GM19238 (cell line): ENCODE data around the gene ALB.

Experiments used
- DNase-seq: peaks from one replicate; pipeline ENCODE4 v3.0.0; 2011; ENCODE audit warnings: low spot score; ENCODE audit not compliant: insufficient read length

ALB gene

DNA sequence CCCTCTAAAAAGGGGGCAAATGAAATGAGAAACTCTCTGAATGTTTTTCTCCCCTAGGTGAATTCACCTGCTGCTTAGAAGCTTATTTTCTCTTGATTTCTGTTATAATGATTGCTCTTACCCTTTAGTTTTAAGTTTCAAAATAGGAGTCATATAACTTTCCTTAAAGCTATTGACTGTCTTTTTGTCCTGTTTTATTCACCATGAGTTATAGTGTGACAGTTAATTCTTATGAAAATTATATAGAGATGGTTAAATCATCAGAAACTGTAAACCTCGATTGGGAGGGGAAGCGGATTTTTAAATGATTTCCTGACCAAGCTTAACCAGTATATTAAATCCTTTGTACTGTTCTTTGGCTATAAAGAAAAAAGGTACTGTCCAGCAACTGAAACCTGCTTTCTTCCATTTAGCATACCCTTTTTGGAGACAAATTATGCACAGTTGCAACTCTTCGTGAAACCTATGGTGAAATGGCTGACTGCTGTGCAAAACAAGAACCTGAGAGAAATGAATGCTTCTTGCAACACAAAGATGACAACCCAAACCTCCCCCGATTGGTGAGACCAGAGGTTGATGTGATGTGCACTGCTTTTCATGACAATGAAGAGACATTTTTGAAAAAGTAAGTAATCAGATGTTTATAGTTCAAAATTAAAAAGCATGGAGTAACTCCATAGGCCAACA, 4.2 kb downstream of the ALB start:
- no peak for DNase-seq

DNA sequence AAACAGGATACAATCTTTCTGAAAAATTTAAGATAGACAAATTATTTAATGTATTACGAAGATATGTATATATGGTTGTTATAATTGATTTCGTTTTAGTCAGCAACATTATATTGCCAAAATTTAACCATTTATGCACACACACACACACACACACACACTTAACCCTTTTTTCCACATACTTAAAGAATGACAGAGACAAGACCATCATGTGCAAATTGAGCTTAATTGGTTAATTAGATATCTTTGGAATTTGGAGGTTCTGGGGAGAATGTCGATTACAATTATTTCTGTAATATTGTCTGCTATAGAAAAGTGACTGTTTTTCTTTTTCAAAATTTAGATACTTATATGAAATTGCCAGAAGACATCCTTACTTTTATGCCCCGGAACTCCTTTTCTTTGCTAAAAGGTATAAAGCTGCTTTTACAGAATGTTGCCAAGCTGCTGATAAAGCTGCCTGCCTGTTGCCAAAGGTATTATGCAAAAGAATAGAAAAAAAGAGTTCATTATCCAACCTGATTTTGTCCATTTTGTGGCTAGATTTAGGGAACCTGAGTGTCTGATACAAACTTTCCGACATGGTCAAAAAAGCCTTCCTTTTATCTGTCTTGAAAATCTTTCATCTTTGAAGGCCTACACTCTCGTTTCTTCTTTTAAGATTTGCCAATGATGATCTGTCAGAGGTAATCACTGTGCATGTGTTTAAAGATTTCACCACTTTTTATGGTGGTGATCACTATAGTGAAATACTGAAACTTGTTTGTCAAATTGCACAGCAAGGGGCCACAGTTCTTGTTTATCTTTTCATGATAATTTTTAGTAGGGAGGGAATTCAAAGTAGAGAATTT, 5.2 kb downstream of the ALB start:
- no peak for DNase-seq

DNA sequence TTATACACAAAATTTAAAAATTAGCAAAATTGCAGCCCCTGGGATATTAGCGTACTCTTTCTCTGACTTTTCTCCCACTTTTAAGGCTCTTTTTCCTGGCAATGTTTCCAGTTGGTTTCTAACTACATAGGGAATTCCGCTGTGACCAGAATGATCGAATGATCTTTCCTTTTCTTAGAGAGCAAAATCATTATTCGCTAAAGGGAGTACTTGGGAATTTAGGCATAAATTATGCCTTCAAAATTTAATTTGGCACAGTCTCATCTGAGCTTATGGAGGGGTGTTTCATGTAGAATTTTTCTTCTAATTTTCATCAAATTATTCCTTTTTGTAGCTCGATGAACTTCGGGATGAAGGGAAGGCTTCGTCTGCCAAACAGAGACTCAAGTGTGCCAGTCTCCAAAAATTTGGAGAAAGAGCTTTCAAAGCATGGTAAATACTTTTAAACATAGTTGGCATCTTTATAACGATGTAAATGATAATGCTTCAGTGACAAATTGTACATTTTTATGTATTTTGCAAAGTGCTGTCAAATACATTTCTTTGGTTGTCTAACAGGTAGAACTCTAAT, 6.0 kb downstream of the ALB start:
- DNase-seq, result no peak

DNA sequence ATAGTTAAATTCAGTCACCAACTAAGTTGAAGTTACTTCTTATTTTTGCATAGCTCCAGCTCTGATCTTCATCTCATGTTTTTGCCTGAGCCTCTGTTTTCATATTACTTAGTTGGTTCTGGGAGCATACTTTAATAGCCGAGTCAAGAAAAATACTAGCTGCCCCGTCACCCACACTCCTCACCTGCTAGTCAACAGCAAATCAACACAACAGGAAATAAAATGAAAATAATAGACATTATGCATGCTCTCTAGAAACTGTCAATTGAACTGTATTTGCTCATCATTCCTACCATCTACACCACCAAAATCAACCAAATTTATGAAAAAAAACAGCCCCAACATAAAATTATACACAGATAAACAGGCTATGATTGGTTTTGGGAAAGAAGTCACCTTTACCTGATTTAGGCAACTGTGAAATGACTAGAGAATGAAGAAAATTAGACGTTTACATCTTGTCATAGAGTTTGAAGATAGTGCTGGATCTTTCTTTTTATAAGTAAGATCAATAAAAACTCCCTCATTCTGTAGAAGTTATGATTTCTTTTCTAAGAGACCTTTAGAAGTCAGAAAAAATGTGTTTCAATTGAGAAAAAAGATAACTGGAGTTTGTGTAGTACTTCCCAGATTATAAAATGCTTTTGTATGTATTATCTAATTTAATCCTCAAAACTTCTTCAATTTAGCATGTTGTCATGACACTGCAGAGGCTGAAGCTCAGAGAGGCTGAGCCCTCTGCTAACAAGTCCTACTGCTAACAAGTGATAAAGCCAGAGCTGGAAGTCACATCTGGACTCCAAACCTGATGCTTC, 7.0 kb downstream of the ALB start:
- DNase-seq, result no peak

DNA sequence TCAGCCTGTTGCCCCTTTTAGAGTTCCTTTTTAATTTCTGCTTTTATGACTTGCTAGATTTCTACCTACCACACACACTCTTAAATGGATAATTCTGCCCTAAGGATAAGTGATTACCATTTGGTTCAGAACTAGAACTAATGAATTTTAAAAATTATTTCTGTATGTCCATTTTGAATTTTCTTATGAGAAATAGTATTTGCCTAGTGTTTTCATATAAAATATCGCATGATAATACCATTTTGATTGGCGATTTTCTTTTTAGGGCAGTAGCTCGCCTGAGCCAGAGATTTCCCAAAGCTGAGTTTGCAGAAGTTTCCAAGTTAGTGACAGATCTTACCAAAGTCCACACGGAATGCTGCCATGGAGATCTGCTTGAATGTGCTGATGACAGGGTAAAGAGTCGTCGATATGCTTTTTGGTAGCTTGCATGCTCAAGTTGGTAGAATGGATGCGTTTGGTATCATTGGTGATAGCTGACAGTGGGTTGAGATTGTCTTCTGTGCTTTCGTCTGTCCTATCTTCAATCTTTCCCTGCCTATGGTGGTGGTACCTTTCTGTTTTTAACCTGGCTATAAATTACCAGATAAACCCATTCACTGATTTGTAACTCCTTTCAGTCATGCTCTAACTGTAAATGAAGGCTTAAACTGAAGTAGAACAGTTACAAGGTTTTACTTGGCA, 7.8 kb downstream of the ALB start:
- DNase-seq, result no peak

DNA sequence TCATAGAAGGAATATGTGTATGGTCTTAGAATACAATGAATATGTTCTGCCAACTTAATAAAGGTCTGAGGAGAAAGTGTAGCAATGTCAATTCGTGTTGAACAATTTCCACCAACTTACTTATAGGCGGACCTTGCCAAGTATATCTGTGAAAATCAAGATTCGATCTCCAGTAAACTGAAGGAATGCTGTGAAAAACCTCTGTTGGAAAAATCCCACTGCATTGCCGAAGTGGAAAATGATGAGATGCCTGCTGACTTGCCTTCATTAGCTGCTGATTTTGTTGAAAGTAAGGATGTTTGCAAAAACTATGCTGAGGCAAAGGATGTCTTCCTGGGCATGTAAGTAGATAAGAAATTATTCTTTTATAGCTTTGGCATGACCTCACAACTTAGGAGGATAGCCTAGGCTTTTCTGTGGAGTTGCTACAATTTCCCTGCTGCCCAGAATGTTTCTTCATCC, 9.2 kb downstream of the ALB start:
- no peak for DNase-seq

DNA sequence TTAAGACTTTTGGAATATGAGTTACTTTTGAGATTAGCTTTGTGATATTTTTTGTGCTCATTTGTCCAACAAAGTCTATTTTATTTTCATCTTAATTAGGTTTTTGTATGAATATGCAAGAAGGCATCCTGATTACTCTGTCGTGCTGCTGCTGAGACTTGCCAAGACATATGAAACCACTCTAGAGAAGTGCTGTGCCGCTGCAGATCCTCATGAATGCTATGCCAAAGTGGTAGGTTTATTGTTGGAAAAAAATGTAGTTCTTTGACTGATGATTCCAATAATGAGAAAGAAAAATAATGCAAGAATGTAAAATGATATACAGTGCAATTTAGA, 10.8 kb downstream of the ALB start:
- DNase-seq, result no peak

DNA sequence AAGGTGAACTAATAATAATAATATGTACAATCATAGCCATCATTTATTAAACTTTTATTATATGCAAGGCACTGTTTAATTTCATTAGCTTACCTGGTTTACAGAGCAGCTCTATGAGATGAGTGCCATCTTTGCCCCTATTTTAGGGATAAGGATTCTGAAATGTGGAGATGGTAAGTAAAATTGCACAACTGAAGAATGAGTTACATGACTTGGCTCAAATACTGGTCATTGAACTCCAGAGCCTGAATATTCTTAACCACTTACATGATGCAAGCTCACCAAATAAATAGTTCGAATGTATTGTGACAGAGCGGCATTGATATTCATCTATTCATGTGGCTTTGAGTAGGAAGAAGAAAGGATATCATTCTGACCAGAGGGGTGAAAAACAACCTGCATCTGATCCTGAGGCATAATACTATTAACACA, 11.7 kb downstream of the ALB start:
- DNase-seq, result no peak

DNA sequence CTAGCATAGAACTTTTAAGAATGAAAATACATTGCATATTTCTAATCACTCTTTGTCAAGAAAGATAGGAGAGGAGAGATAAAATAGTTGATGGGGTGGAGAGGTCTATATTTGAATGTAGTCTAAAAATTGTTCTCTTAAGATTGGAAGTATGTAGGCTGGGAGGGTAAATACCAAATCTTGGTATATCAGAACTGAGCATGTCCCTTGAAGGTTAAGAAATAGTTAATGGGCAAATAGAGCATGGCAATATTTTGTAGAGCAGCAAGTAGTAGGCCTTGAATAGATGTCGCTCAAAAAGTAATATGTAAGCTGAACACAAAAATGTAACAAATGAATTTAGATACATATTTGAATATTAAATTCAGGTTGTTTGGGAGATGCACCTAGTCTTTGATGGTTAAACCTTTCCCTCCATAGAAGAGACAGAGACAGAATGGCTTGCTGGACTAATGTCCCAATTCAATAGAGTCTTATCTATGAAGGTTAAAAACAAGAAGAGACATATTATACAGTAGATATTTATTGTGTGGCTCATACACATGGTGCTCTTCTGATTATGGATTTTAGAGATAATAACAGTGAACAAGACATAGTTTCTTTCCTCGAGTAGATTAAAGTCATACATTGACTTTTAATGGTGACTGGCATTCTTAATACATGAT, 12.5 kb downstream of the ALB start:
- DNase-seq, result no peak

DNA sequence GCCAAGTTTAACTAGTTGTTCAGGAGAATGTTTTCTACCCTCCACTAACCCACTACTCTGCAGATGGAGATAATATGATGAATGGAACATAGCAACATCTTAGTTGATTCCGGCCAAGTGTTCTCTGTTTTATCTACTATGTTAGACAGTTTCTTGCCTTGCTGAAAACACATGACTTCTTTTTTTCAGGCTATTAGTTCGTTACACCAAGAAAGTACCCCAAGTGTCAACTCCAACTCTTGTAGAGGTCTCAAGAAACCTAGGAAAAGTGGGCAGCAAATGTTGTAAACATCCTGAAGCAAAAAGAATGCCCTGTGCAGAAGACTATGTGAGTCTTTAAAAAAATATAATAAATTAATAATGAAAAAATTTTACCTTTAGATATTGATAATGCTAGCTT, 13.3 kb downstream of the ALB start:
- no peak for DNase-seq

DNA sequence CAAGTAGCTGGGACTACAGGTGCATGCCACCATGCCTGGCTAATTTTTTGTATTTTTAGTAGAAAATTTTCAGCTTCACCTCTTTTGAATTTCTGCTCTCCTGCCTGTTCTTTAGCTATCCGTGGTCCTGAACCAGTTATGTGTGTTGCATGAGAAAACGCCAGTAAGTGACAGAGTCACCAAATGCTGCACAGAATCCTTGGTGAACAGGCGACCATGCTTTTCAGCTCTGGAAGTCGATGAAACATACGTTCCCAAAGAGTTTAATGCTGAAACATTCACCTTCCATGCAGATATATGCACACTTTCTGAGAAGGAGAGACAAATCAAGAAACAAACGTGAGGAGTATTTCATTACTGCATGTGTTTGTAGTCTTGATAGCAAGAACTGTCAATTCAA, 13.9 kb downstream of the ALB start:
- DNase-seq, result no peak

DNA sequence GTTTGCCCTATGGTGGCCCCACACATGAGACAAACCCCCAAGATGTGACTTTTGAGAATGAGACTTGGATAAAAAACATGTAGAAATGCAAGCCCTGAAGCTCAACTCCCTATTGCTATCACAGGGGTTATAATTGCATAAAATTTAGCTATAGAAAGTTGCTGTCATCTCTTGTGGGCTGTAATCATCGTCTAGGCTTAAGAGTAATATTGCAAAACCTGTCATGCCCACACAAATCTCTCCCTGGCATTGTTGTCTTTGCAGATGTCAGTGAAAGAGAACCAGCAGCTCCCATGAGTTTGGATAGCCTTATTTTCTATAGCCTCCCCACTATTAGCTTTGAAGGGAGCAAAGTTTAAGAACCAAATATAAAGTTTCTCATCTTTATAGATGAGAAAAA, 14.6 kb downstream of the ALB start:
- DNase-seq, result no peak

DNA sequence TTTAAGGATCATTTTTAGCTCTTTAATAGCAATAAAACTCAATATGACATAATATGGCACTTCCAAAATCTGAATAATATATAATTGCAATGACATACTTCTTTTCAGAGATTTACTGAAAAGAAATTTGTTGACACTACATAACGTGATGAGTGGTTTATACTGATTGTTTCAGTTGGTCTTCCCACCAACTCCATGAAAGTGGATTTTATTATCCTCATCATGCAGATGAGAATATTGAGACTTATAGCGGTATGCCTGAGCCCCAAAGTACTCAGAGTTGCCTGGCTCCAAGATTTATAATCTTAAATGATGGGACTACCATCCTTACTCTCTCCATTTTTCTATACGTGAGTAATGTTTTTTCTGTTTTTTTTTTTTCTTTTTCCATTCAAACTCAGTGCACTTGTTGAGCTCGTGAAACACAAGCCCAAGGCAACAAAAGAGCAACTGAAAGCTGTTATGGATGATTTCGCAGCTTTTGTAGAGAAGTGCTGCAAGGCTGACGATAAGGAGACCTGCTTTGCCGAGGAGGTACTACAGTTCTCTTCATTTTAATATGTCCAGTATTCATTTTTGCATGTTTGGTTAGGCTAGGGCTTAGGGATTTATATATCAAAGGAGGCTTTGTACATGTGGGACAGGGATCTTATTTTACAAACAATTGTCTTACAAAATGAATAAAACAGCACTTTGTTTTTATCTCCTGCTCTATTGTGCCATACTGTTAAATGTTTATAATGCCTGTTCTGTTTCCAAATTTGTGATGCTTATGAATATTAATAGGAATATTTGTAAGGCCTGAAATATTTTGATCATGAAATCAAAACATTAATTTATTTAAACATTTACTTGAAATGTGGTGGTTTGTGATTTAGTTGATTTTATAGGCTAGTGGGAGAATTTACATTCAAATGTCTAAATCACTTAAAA, 15.3 kb downstream of the ALB start:
- no peak for DNase-seq

DNA sequence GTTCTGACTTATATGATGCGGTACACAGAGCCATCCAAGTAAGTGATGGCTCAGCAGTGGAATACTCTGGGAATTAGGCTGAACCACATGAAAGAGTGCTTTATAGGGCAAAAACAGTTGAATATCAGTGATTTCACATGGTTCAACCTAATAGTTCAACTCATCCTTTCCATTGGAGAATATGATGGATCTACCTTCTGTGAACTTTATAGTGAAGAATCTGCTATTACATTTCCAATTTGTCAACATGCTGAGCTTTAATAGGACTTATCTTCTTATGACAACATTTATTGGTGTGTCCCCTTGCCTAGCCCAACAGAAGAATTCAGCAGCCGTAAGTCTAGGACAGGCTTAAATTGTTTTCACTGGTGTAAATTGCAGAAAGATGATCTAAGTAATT, 16.5 kb downstream of the ALB start:
- no peak for DNase-seq

DNA sequence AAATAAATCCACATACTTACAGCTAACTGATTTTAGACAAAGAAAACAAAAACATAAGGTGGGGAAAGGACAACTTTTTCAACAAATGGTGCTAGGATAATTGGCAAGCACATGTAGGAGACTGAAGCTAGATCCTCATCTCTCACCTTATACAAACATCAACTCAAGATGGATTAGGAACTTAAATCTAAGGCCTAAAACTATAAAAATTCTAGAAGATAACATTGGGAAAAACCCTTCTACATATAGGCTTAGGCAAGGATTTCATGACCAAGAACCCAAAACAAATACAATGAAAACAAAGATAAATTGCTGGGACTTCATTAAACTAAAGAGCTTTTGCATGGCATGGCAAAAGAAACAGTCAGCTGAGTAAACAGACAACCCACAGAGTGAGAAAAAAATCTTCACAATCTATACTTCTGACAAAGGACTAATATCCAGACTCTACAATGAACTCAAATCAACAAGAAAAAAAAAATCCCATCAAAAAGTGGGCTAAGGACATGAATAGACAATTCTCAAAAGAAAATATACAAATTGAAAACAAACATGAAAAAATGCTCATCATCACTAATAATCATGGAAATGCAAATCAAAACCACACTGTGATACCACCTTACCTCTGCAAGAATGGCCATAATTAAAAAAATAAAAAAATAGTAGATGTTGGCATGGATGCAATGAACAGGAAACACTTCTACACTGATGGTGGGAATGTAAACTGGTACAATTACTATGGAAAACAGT, 17.8 kb downstream of the ALB start:
- no peak for DNase-seq

DNA sequence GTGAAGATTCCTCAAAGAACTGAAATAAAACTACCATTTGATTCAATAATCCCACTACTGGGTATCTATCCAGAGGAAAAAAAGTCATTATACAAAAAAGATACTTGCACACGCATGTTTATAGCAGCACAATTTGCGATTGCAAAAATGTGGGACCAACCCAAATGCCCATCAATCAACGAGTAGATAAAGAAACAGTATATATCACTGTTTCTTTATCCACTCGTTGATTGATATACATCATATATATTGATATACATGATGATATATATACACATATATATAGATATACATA, 18.3 kb downstream of the ALB start:
- DNase-seq, result no peak

DNA sequence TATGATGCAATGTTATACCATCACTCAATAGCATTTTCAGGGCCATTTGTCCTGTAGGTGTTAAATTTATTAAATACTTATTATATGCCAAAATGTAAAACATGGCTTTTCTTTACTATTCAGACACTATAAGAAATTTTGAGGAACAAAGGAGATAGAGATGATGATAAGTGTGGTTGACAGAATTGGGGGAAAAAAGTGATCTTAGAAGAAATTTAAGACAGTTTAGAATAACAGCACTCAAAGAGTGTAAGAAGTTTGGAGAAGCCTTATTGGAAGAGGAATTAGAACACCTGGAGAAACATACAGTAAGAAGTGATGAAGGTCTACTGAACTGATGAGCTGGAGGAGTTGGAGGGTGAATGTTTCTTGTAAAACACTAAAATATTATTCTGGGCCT, 19.1 kb downstream of the ALB start:
- no peak for DNase-seq

DNA sequence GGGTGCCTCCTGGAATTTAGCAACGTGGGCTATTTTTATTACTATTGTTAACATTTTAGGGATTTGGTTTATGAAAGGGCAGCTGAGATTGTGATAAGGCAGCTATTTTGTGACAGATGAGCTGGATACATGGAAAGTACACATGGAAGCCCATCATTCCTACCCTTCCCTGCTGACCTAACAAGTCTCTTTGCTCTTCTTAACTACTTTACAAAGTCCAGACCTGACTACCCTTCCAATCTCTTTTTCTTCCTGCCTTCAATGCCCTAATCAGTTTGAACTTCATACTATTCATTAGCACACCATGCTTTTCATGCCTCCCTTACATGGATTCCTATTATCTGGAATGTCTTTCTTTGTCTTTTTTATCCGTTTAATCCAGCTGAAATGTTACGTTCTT, 22.6 kb downstream of the ALB start:
- DNase-seq, result no peak

DNA sequence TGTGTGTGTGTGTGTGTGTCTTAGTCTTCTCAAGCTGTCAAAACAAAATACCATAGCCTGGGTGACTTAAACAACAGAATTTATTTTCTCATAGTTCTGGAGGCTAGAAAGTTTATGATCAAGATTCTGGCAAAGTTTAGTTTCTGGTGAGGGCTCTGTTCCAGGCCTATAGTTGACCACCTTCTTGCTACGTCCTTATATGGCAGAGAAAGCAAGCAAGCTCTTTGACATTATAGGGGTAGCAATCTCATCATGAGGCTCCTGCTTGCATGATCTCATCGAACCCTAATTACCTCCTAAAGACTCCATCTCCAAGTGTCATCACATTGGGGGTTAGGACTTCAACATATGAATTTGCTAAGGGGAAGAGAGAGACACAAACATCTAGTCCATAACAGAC, 25.0 kb downstream of the ALB start:
- no peak for DNase-seq
